Left renal cortex interstitium (tissue), 4 donors: ENCODE measurements around the gene TEF. TPM values are rescaled to one million over a fixed set of nuclear protein-coding genes. Genes with fewer than 3 reads are reported as not detected.

ENCODE experiments used
- DNase-seq, 4 donors: peaks; one replicate each; pipeline ENCODE4 v3.0.0-alpha.2; 2013; ENCODE audit warnings: low read depth in 4 of 4, low spot score in 2 of 4, missing footprints in 1 of 4
- polyA plus RNA-seq, 4 donors: library from polyadenylated mRNA; unstranded; fragments of 120-200 nt; gene quantifications; one replicate each; pipeline ENCODE4 v1.2.1, GENCODE V29; 2013; ENCODE audit not compliant: insufficient read length in 4 of 4

Gene TEF
- polyA plus RNA-seq, 4 donors = 14.9 to 19.4 (median 18.8) TPM

DNA sequence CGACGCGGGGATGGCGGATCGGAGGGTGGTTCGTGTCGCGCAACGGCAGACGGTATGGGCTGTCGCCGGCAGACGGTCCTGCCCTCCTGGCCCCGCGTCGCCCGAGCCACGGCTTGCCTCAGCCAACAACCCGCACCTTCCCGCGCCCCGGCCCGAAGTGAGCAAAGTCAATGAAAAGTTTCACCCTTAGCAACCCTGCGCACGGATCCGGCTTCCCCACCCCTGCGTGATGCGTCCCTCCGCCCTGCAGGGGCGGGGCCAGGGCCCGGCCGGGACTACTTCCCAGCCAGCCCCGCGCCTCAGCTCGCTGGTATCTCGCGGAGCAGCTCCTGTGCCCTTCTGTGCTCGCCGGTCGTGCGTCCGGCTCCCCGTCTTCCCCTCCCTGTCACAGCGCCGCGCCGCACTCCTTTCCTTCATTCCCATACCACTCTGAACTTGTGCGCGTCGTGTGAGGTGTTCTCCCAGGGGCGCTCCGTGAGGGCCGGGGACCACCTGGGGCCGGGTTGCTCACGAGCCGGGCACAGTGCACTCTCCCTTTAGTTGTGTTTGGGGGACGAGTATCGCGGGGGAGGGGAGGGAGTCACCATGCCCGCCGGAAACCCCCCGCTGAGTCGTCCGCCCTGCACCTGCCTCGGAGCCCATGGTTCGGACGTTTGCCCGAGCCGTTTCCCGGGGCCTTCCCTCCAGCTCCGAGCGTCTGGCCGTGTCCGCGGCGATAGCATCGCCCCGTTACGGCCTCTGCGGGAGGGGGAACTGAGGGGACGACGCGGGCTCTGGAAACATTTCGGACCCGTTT is 65.1 kb downstream of the TEF start, which contains the start of gene TOB2:
TOB2 (minus strand) TSS at position 163 of the 796 bp plus-strand sequence. CDS start 9,456 bp downstream, outside the sequence.
- peak; percentile 88 to 92 (median 90) for DNase-seq

DNA sequence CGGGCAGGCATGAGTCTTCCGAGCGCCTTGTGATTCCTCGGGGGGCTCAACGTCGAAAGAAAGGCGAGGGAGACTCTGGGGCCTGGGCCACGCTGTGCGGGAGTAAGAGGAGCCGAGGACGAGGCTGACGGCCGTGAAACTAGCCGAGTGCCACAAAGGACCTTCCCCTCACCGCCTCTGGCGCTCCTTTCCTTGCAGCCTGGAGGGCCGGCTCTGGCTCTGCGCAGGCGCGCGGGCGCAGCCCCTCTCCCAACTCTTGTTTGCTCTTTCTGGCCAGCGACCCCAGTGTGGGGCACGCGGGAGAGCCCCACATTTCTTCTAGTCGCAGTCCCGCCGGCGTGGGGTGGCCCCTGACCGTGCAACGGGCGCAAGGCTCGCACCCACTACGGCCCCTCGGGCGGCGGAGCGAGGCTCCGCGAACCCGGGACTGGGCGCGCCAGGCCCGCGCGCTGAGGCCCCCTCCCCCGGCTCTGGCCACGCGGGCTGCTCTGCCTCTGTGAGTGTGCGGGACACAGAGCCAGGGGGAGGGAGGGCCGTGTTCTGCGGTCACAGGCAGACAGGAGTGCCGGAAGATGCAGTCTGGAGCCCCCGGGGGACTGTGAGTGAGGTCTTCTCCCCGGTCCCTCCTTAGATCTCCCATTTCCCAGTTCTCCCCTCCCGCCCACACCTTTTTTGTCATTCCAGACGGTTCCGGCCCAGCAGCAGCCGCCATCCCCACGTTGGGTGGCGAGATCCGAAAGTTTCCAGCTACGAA is 65.9 kb downstream of the TEF start:
- DNase-seq = peak in 2 of 4 donors; percentile 47 to 62

DNA sequence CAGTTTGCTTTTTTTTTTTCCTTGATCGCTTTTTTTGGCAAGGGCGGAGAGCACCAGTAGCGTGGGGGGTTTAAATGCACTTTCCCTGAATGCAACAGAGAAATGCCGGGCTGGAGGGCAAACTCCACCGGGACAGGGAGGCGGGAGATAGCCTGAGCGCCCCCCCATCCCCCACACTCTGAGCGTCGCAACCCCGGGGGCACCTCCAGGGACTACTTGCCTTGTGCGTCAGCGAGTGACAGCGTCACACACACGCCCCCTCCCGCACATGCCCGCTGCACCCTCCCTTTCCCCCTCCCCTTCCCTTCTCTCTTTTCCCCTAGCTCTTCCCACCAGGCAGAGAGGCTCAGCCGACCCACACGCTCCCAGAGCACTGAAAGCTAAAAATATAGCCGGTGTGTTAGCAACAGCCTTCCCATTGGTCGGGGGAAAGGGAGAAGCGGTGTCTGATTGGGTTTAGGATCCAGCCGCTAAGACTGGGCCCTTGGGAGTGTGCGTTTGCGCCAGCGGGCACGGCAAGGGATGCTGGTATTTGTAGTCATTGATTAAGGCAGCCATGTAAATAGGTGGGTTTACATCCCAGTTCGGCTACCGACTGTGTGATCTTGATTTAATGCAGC is 66.6 kb downstream of the TEF start:
- peak; percentile 95 to 100 (median 98) for DNase-seq

Other genes starting within 250 kb of the TEF start
- 10 to 100 TPM; 24.5 to 27.7 (median 25.8) TPM for gene L3MBTL2, start 176.6 kb upstream of the TEF start, polyA plus RNA-seq
- gene CHADL, start 141.0 kb upstream of the TEF start, polyA plus RNA-seq = 1 to 10 TPM; 2.4 to 4.9 (median 4.0) TPM
- 10 to 100 TPM; 45.4 to 60.6 (median 56.8) TPM for gene RANGAP1, start 95.8 kb upstream of the TEF start, polyA plus RNA-seq
- 100 to 1,000 TPM in 2 of 4 donors, 10 to 100 TPM in 2; 70.6 to 109 (median 94.8) TPM for gene ZC3H7B, start 80.4 kb upstream of the TEF start, polyA plus RNA-seq
- 10 to 100 TPM; 47.2 to 62.2 (median 53.7) TPM for gene TOB2, start 64.9 kb downstream of the TEF start, polyA plus RNA-seq
- 10 to 100 TPM; 49.1 to 64.4 (median 62.0) TPM for gene PHF5A, start 86.8 kb downstream of the TEF start, polyA plus RNA-seq
- gene ACO2, start 87.2 kb downstream of the TEF start, polyA plus RNA-seq = 100 to 1,000 TPM; 127 to 158 (median 136) TPM
- gene POLR3H, start 162.5 kb downstream of the TEF start, polyA plus RNA-seq = 10 to 100 TPM; 30.7 to 38.8 (median 31.8) TPM
- 1 to 10 TPM; 4.9 to 8.4 (median 7.4) TPM for gene CSDC2, start 179.1 kb downstream of the TEF start, polyA plus RNA-seq
- gene PMM1, start 207.9 kb downstream of the TEF start, polyA plus RNA-seq = 10 to 100 TPM; 52.2 to 61.5 (median 53.3) TPM
- 10 to 100 TPM; 24.0 to 34.3 (median 28.7) TPM for gene DESI1, start 239.1 kb downstream of the TEF start, polyA plus RNA-seq
- 100 to 1,000 TPM; 314 to 396 (median 372) TPM for gene XRCC6, start 239.4 kb downstream of the TEF start, polyA plus RNA-seq